WTC11 (cell line): ENCODE results near the gene SPRED2. TPM values are rescaled to one million over a fixed set of nuclear protein-coding genes. Genes with fewer than 3 reads are reported as not detected.

ENCODE experiments used
- ATAC-seq: fragments of 200-7000 bp; cut with Tn5 transposase; 2 replicates; pipeline ENCODE4 v1.10.0; 2021; ENCODE audit warnings: mild to moderate bottlenecking, moderate library complexity
- CTCF ChIA-PET: fragments of 300-600 bp; sonication (Branson Sonifier 250); formaldehyde crosslinking; loops from one replicate; lab custom pipeline; 2021; ENCODE audit warnings: antibody characterized with exemption; lab: Charles Lee
- POLR2A ChIA-PET: fragments of 350-600 bp; sonication (Branson Sonifier 250); formaldehyde crosslinking; loops from one replicate; lab custom pipeline; 2021; ENCODE audit warnings: antibody characterized with exemption; lab: Charles Lee
- DNase-seq: peaks from one replicate; pipeline ENCODE4 v3.0.0; 2021; ENCODE audit warnings: low spot score
- H3K27ac Mint-ChIP-seq: 2 replicates; pipeline ENCODE4 v1.8.0; 2021; ENCODE audit warnings: mixed read lengths
- H3K27me3 Mint-ChIP-seq: 2 replicates; pipeline ENCODE4 v1.8.0; 2021; ENCODE audit warnings: low read depth, mild to moderate bottlenecking, moderate library complexity, mixed read lengths
- H3K36me3 Mint-ChIP-seq: 2 replicates; pipeline ENCODE4 v1.8.0; 2021; ENCODE audit warnings: mixed read lengths
- H3K4me1 Mint-ChIP-seq: 2 replicates; pipeline ENCODE4 v1.8.0; 2022; ENCODE audit warnings: mixed read lengths
- H3K4me3 Mint-ChIP-seq: 2 replicates; pipeline ENCODE4 v1.8.0; 2021; ENCODE audit warnings: mild to moderate bottlenecking, moderate library complexity, mixed read lengths
- H3K9me3 Mint-ChIP-seq: 2 replicates; pipeline ENCODE4 v1.8.0; 2021; ENCODE audit warnings: mixed read lengths
- AFF4 ChIP-seq: sonication (generic); formaldehyde crosslinking; IDR thresholded peaks from 2 replicates; pipeline ENCODE4 v1.8.1; 2023; ENCODE audit warnings: mild to moderate bottlenecking, missing genetic modification reagents, borderline replicate concordance
- ATF3 ChIP-seq: sonication (generic); formaldehyde crosslinking; conservative IDR thresholded peaks from 2 replicates; pipeline ENCODE4 v1.8.1; 2022; ENCODE audit warnings: mild to moderate bottlenecking, missing genetic modification reagents
- ELF4 ChIP-seq: sonication (generic); formaldehyde crosslinking; IDR thresholded peaks from 2 replicates; pipeline ENCODE4 v1.8.1; 2022; ENCODE audit warnings: low read depth, mild to moderate bottlenecking, moderate library complexity, missing genetic modification reagents
- FOXK1 ChIP-seq: sonication (generic); formaldehyde crosslinking; IDR thresholded peaks from 2 replicates; pipeline ENCODE4 v1.8.0; 2022; ENCODE audit warnings: mild to moderate bottlenecking, moderate library complexity, missing genetic modification reagents
- FOXP4 ChIP-seq: sonication (generic); formaldehyde crosslinking; IDR thresholded peaks from 2 replicates; pipeline ENCODE4 v1.8.0; 2022; ENCODE audit warnings: mild to moderate bottlenecking, missing genetic modification reagents
- NR2C2 ChIP-seq: sonication (generic); formaldehyde crosslinking; IDR thresholded peaks from 2 replicates; pipeline ENCODE4 v1.8.0; 2022; ENCODE audit warnings: mild to moderate bottlenecking, missing genetic modification reagents
- SOX15 ChIP-seq: fragments of 250-450 bp; sonication (Bioruptor Pico); IDR thresholded peaks from 2 replicates; pipeline ENCODE4 v1.9.0; 2021; ENCODE audit warnings: mild to moderate bottlenecking
- SP1 ChIP-seq: sonication (generic); formaldehyde crosslinking; conservative IDR thresholded peaks from 2 replicates; pipeline ENCODE4 v1.8.1; 2022; ENCODE audit warnings: missing genetic modification reagents
- TP53 ChIP-seq: sonication (generic); formaldehyde crosslinking; IDR thresholded peaks from 2 replicates; pipeline ENCODE4 v1.8.1; 2023; ENCODE audit warnings: mild to moderate bottlenecking, missing genetic modification reagents
- ZNF263 ChIP-seq: sonication (generic); formaldehyde crosslinking; IDR thresholded peaks from 2 replicates; pipeline ENCODE4 v1.8.1; 2022; ENCODE audit warnings: low read depth, mild to moderate bottlenecking, moderate library complexity, missing genetic modification reagents
- ZNF281 ChIP-seq: sonication (generic); formaldehyde crosslinking; IDR thresholded peaks from 2 replicates; pipeline ENCODE4 v1.8.0; 2023; ENCODE audit warnings: mild to moderate bottlenecking, missing genetic modification reagents
- ZNF396 ChIP-seq: fragments of 250-450 bp; sonication (Bioruptor Pico); IDR thresholded peaks from 2 replicates; pipeline ENCODE4 v1.8.0; 2021; ENCODE audit warnings: mild to moderate bottlenecking, moderate library complexity, borderline replicate concordance
- ZNF423 ChIP-seq: fragments of 250-450 bp; sonication (Bioruptor Pico); IDR thresholded peaks from 2 replicates; pipeline ENCODE4 v2.1.2; 2022; ENCODE audit warnings: mild to moderate bottlenecking, moderate library complexity
- total RNA-seq: library from RNA; stranded (reverse); gene quantifications from 3 replicates; pipeline ENCODE4 v1.2.3, GENCODE V29; 2021
- TF ChIP-seq, protein P1 (sequence below): sonication (generic); formaldehyde crosslinking; IDR thresholded peaks from 2 replicates; pipeline ENCODE4 v1.8.1; 2022; ENCODE audit warnings: low read depth, mild to moderate bottlenecking, moderate library complexity, missing genetic modification reagents, borderline replicate concordance
- TF ChIP-seq, protein P2 (sequence below): fragments of 200-600 bp; IDR thresholded peaks from 2 replicates; pipeline ENCODE4 v1.8.0; 2022; ENCODE audit warnings: antibody characterized with exemption

SPRED2 gene
- total RNA-seq, 1 experiment from 2014 or later = 34.1 TPM

- no peak overlapping the region for H3K27ac Mint-ChIP-seq
- peaks cover 7% of the 10 kb centered on the region; the same call in 1 of the 2 replicates for H3K27me3 Mint-ChIP-seq
- H3K4me3 Mint-ChIP-seq = no peak overlapping the region
- ATAC-seq = no peak
- TF ChIP-seq ATF3 (CRISPR knock-in tag) (no peak), SOX15 (no peak), ZNF281 (CRISPR knock-in tag) (no peak), ZNF396 (CRISPR knock-in tag) (no peak), ZNF263 (CRISPR knock-in tag) (no peak), SP1 (CRISPR knock-in tag) (no peak), ELF4 (CRISPR knock-in tag) (no peak), AFF4 (CRISPR knock-in tag) (no peak), FOXP4 (CRISPR knock-in tag) (no peak), TP53 (no peak), ZNF423 (no peak), FOXK1 (CRISPR knock-in tag) (no peak), NR2C2 (CRISPR knock-in tag) (no peak)
- TF ChIP-seq, protein P1, sequence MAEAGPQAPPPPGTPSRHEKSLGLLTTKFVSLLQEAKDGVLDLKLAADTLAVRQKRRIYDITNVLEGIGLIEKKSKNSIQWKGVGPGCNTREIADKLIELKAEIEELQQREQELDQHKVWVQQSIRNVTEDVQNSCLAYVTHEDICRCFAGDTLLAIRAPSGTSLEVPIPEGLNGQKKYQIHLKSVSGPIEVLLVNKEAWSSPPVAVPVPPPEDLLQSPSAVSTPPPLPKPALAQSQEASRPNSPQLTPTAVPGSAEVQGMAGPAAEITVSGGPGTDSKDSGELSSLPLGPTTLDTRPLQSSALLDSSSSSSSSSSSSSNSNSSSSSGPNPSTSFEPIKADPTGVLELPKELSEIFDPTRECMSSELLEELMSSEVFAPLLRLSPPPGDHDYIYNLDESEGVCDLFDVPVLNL (CRISPR knock-in tag) = no peak
- TF ChIP-seq, protein P2, sequence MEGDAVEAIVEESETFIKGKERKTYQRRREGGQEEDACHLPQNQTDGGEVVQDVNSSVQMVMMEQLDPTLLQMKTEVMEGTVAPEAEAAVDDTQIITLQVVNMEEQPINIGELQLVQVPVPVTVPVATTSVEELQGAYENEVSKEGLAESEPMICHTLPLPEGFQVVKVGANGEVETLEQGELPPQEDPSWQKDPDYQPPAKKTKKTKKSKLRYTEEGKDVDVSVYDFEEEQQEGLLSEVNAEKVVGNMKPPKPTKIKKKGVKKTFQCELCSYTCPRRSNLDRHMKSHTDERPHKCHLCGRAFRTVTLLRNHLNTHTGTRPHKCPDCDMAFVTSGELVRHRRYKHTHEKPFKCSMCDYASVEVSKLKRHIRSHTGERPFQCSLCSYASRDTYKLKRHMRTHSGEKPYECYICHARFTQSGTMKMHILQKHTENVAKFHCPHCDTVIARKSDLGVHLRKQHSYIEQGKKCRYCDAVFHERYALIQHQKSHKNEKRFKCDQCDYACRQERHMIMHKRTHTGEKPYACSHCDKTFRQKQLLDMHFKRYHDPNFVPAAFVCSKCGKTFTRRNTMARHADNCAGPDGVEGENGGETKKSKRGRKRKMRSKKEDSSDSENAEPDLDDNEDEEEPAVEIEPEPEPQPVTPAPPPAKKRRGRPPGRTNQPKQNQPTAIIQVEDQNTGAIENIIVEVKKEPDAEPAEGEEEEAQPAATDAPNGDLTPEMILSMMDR = no peak
- CTCF ChIA-PET = no interaction called here
- H3K36me3 Mint-ChIP-seq = no peaks in the 10 kb centered on the region
- POLR2A ChIA-PET = no interaction called here
- peaks cover 47% of the 10 kb centered on the region for H3K4me1 Mint-ChIP-seq
- no peak for DNase-seq
- H3K9me3 Mint-ChIP-seq = no peaks in the 10 kb centered on the region
These were observed 77.1 kb downstream of the SPRED2 start for GRCh38 chr2:65355186-65355831.
